Caco-2 (cell line): Measurements from ENCODE around the gene HM13. TPM values are rescaled to one million over a fixed set of nuclear protein-coding genes. Genes with fewer than 3 reads are reported as not detected.

Experiments
- BruUV-seq: library from RNA; stranded (reverse); fragments of 400-500 nt; replicated peaks from 2 replicates; lab custom pipeline; 2021; lab: Mats Ljungman, UMichigan
- CTCF ChIA-PET: fragments of 300-600 bp; sonication (Branson Sonifier 250); formaldehyde crosslinking; loops from one replicate; lab custom pipeline; 2022; ENCODE audit warnings: antibody characterized with exemption; lab: Charles Lee
- POLR2A ChIA-PET: fragments of 300-600 bp; sonication (Branson Sonifier 250); formaldehyde crosslinking; loops from one replicate; lab custom pipeline; 2022; ENCODE audit warnings: antibody characterized with exemption; lab: Charles Lee
- DNase-seq, 2 experiments: peaks; one replicate each; pipeline versions ENCODE4 v3.0.0 to v3.0.0-alpha.2; 2020 to 2022
- H3K27me3 ChIP-seq: replicated peaks from 2 replicates; pipeline ENCODE4 v1.6.0; 2011; ENCODE audit warnings: low read length; ENCODE audit not compliant: control insufficient read depth, insufficient read depth
- H3K36me3 ChIP-seq: 2 replicates; pipeline ENCODE4 v1.5.1; 2011; ENCODE audit warnings: low read length; ENCODE audit not compliant: control insufficient read depth, insufficient read depth
- H3K4me1 ChIP-seq: fragments of 250-450 bp; sonication (Bioruptor Pico); 2 replicates; pipeline ENCODE4 v1.5.1; 2020; ENCODE audit warnings: mild to moderate bottlenecking
- H3K4me3 ChIP-seq: 2 replicates; pipeline ENCODE4 v1.5.1; 2011; ENCODE audit warnings: low read depth, mild to moderate bottlenecking, control low read depth, low read length
- H3K9me3 ChIP-seq: fragments of 250-450 bp; sonication (Bioruptor Pico); 2 replicates; pipeline ENCODE4 v1.5.1; 2020; ENCODE audit warnings: mild to moderate bottlenecking, moderate library complexity
- H3K27ac Mint-ChIP-seq: one replicate; pipeline ENCODE4 v1.8.0; 2022; ENCODE audit warnings: mixed read lengths; ENCODE audit not compliant: unreplicated experiment
- H3K27me3 Mint-ChIP-seq: one replicate; pipeline ENCODE4 v1.8.0; 2022; ENCODE audit warnings: mixed read lengths; ENCODE audit not compliant: insufficient read depth, unreplicated experiment
- H3K36me3 Mint-ChIP-seq: one replicate; pipeline ENCODE4 v1.8.0; 2022; ENCODE audit warnings: mild to moderate bottlenecking, mixed read lengths; ENCODE audit not compliant: insufficient read depth, unreplicated experiment
- H3K4me1 Mint-ChIP-seq: one replicate; pipeline ENCODE4 v1.8.0; 2022; ENCODE audit warnings: low read depth, mixed read lengths; ENCODE audit not compliant: unreplicated experiment
- H3K4me3 Mint-ChIP-seq: one replicate; pipeline ENCODE4 v1.8.0; 2022; ENCODE audit warnings: mild to moderate bottlenecking, moderate library complexity, mixed read lengths; ENCODE audit not compliant: unreplicated experiment
- H3K9me3 Mint-ChIP-seq: one replicate; pipeline ENCODE4 v1.8.0; 2022; ENCODE audit warnings: mixed read lengths; ENCODE audit not compliant: unreplicated experiment
- intact Hi-C: fragments of 100-400 bp; cut with micrococcal nuclease; formaldehyde crosslinking; loops from one replicate; pipeline ENCODE4 v1.10.0; 2022; ENCODE audit not compliant: unreplicated experiment
- total RNA-seq: library from RNA; stranded (reverse); gene quantifications from 2 replicates; pipeline ENCODE4 v1.2.3, GENCODE V29; 2022
- TF ChIP-seq, protein P1 (sequence below), 2 experiments: fragments of 200-600 bp in 1 of 2; IDR thresholded peaks; 1 replicate in 1 of 2; 2 replicates in 1 of 2; pipeline versions ENCODE4 v1.5.1 to v1.8.0; 2011 to 2022; ENCODE audit warnings: antibody characterized with exemption in 1 of 2, control low read depth in 1 of 2, inconsistent platforms in 1 of 2, low read depth in 1 of 2, low read length in 1 of 2, mild to moderate bottlenecking in 1 of 2, moderate library complexity in 1 of 2; ENCODE audit not compliant: insufficient read depth in 1 of 2, severe bottlenecking in 1 of 2, unreplicated experiment in 1 of 2

Gene HM13
- total RNA-seq, 1 experiment from 2014 or later = 443 TPM

DNA sequence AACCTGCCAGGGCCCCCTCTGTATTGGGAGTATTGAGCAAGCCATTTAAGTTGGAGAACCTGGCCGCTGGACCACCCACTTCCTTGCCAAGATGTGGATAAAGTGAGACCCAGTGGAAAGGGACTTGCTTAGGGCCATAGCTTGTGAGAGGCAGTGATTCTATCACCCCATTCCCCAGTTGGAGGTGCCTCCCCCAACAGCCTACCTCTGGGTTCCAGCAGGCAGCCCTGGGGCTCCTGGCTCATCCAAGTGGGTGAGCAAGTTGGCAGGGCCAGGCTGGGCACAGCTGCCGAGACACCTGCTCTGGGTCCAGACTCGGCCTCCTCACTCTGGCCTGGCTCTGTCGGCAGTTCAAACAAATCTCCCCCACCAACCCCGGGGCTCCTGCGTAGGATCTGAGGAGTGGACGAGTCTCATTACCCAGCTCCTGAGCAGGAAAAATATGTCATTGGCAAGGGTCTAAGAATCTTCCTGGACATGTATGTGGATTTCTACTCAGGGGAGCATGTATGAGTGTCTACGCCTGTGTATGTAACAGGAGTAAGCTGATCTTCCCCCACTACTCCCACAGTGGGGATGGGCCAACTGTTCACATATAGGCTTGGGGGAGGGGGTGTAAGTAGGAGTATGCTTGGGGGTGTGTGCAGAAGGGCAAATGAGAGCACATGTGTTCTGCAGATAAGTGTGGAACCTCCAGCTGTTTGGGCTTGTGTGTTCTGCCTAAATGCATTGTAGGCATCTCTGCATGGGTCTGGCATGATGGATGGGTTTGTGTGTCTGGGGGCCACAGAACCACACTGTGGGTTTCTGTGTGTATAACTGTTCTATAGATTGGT, 92.8 kb downstream of the HM13 start:
- peaks cover 72% of the 10 kb centered on the region for H3K4me1 ChIP-seq
- Mint-ChIP-seq H3K27ac (peak overlapping the region; percentile 98), H3K9me3 (no peaks in the 10 kb centered on the region), H3K4me3 (peak overlapping the region; percentile 88), H3K27me3 (no peaks in the 10 kb centered on the region), H3K4me1 (peaks cover 67% of the 10 kb centered on the region), H3K36me3 (peaks cover 78% of the 10 kb centered on the region)
- POLR2A ChIA-PET = interaction anchor here (2.3 to 3.3 kb wide), 4 partner anchors 20 to 116 kb away, joined by 9 to 178 read pairs (median 34); partner anchors contain the start of gene BCL2L1
- H3K9me3 ChIP-seq = no peaks in the 10 kb centered on the region
- peak overlapping the region; percentile 63 for H3K4me3 ChIP-seq
- H3K36me3 ChIP-seq = no peaks in the 10 kb centered on the region
- CTCF ChIA-PET = interaction anchor here (0.6 to 13.0 kb wide), 5 partner anchors 12 to 54 kb away, joined by 3 to 1708 read pairs (median 3); no protein-coding TSS in a partner anchor
- BruUV-seq = no TSS peak
- peak; percentile 77 to 91 for DNase-seq
- H3K27me3 ChIP-seq = no peaks in the 10 kb centered on the region
- TF ChIP-seq, protein P1, sequence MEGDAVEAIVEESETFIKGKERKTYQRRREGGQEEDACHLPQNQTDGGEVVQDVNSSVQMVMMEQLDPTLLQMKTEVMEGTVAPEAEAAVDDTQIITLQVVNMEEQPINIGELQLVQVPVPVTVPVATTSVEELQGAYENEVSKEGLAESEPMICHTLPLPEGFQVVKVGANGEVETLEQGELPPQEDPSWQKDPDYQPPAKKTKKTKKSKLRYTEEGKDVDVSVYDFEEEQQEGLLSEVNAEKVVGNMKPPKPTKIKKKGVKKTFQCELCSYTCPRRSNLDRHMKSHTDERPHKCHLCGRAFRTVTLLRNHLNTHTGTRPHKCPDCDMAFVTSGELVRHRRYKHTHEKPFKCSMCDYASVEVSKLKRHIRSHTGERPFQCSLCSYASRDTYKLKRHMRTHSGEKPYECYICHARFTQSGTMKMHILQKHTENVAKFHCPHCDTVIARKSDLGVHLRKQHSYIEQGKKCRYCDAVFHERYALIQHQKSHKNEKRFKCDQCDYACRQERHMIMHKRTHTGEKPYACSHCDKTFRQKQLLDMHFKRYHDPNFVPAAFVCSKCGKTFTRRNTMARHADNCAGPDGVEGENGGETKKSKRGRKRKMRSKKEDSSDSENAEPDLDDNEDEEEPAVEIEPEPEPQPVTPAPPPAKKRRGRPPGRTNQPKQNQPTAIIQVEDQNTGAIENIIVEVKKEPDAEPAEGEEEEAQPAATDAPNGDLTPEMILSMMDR (IDR thresholded peaks at IDR 0.05; ENCODE audit: insufficient read depth in 1 of 2, low read depth in 1 of 2, low read length in 1 of 2, severe bottlenecking in 1 of 2, unreplicated experiment in 1 of 2) = no peak
- intact Hi-C loops = no loop called here

DNA sequence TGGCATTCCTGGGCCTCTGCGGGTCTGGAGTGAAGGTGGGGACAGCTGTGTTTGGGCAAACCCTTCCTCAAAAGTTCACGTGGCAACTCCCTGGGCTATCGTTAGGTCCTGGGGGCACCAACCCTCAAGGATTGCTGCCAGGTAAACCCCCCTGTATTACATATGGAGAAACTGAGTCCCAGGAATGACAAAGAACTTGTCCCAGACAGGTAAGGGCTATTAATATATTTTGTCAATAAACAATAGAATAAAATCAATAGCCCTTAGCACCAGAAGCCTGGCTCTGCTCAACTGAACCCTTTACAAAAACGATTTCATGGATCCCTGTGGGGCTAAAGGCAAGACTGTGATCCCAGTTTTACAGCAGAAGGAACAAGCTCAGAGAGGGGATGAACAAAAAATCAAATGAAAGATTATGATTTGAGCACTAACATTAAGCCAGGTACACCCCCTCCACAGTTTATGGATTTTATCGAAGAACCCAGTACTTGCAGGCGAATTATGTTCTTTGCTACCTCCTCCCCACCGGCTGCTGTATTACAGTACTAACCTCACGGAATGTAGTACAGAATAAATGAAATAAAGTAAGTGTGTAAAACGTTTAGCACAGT, 93.5 kb downstream of the HM13 start:
- DNase-seq = no peak
- no peaks in the 10 kb centered on the region for H3K9me3 Mint-ChIP-seq
- ChIA-PET POLR2A (interaction anchor here (0.8 to 3.3 kb wide), 13 partner anchors 12 to 115 kb away, joined by 4 to 178 read pairs (median 8); partner anchors contain the start of gene BCL2L1), CTCF (interaction anchor here (0.7 to 13.0 kb wide), 9 partner anchors 12 to 115 kb away, joined by 3 to 1708 read pairs (median 4); partner anchors contain the start of gene BCL2L1)
- H3K27me3 ChIP-seq = no peaks in the 10 kb centered on the region
- H3K27ac Mint-ChIP-seq = peak overlapping the region; percentile 98
- peaks cover 67% of the 10 kb centered on the region for H3K4me1 Mint-ChIP-seq
- no peaks in the 10 kb centered on the region for H3K9me3 ChIP-seq
- H3K27me3 Mint-ChIP-seq = no peaks in the 10 kb centered on the region
- H3K4me3 Mint-ChIP-seq = peak overlapping the region; percentile 88
- peaks cover 75% of the 10 kb centered on the region for H3K4me1 ChIP-seq
- TF ChIP-seq, protein P1 (IDR thresholded peaks at IDR 0.05; ENCODE audit: insufficient read depth in 1 of 2, low read depth in 1 of 2, low read length in 1 of 2, severe bottlenecking in 1 of 2, unreplicated experiment in 1 of 2) = no peak
- H3K36me3 ChIP-seq = no peaks in the 10 kb centered on the region
- H3K4me3 ChIP-seq = peak overlapping the region; percentile 23
- intact Hi-C loops = loop anchor here (1.0 kb wide), 4 partner anchors 12 to 113 kb away; no protein-coding TSS in a partner anchor
- peaks cover 79% of the 10 kb centered on the region for H3K36me3 Mint-ChIP-seq
- BruUV-seq = TSS peak; percentile 13
